Measurements from ENCODE around the gene PALD1.

- TF ChIP-seq, protein P1, sequence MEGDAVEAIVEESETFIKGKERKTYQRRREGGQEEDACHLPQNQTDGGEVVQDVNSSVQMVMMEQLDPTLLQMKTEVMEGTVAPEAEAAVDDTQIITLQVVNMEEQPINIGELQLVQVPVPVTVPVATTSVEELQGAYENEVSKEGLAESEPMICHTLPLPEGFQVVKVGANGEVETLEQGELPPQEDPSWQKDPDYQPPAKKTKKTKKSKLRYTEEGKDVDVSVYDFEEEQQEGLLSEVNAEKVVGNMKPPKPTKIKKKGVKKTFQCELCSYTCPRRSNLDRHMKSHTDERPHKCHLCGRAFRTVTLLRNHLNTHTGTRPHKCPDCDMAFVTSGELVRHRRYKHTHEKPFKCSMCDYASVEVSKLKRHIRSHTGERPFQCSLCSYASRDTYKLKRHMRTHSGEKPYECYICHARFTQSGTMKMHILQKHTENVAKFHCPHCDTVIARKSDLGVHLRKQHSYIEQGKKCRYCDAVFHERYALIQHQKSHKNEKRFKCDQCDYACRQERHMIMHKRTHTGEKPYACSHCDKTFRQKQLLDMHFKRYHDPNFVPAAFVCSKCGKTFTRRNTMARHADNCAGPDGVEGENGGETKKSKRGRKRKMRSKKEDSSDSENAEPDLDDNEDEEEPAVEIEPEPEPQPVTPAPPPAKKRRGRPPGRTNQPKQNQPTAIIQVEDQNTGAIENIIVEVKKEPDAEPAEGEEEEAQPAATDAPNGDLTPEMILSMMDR (IDR thresholded peaks at IDR 0.05) = no peak
- TF ChIP-seq POLR2A (IDR thresholded peaks at IDR 0.05) = no peak
These were observed 68.0 kb downstream of the PALD1 start for GRCh38 chr10:70546584-70546983.

Data from body of pancreas (tissue), 4 donors.